Activated CD8-positive, alpha-beta memory T cell treated with anti-CD3 and anti-CD28 coated beads, Interleukin-2, amount 50 U/mL, for 1 hour (primary cell): ENCODE results near the gene AMPD1.

ENCODE experiments used
- DNase-seq: peaks from one replicate; pipeline ENCODE4 v3.0.0-alpha.2; 2020; ENCODE audit errors: extremely low read depth

The AMPD1 gene

GRCh38 chr1:114638910-114639309 lies 56.4 kb downstream of the AMPD1 start:
- DNase-seq = no peak

- no peak for DNase-seq
These were observed 62.9 kb downstream of the AMPD1 start for GRCh38 chr1:114632427-114632826.

- no peak for DNase-seq
These were observed 68.2 kb downstream of the AMPD1 start for GRCh38 chr1:114627107-114627506.

- DNase-seq = no peak
These were observed 72.0 kb downstream of the AMPD1 start for GRCh38 chr1:114623364-114623763.
